ENCODE results near the gene SYNDIG1. TPM values are rescaled to one million over a fixed set of nuclear protein-coding genes. Genes with fewer than 3 reads are reported as not detected.

Gene SYNDIG1
- total RNA-seq, 1 experiment from 2014 or later = 5.4 TPM

DNA sequence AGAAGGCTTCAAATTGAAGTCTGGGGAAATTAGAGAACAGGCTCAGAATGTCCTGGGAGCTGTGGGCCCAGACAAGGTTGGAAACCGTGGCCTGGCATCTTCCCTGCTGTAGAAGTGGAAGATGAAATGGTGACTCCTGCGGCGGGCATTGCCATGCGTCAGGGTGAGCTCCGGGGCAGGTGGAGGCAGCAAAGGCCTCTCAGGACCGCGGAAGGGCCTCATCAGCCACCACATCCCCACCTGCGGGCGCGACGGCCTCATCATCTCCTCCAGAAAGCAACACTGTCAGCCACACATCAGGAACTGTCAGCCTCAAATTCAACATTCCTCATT, 161.7 kb downstream of the SYNDIG1 start:
- no peak for DNase-seq
- no peaks in the 10 kb centered on the region for H3K9me3 ChIP-seq (ENCODE audit: control insufficient read depth, low read depth, low read length)
- H2BK15ac ChIP-seq (ENCODE audit: low read depth, low read length) = no peak overlapping the region
- no peaks in the 10 kb centered on the region for H3K27me3 ChIP-seq (ENCODE audit: insufficient read depth, low read length)
- peaks cover 38 to 40% of the 10 kb centered on the region in 2 experiments for H3K4me1 Mint-ChIP-seq
- no peaks in the 10 kb centered on the region for H3K27me3 Mint-ChIP-seq (ENCODE audit: low read depth)
- H3K79me2 ChIP-seq (ENCODE audit: insufficient read depth, low read length) = no peaks in the 10 kb centered on the region
- H3K4me3 Mint-ChIP-seq = no peak overlapping the region
- no peak overlapping the region for H3K18ac ChIP-seq (ENCODE audit: insufficient read length, low read depth, low read length)
- no peak overlapping the region for H2BK12ac ChIP-seq (ENCODE audit: insufficient read length, low read depth, low read length)
- H3K23me2 ChIP-seq (ENCODE audit: insufficient read length, low read depth, low read length, poor library complexity, severe bottlenecking) = no peaks in the 10 kb centered on the region
- H3K4me1 ChIP-seq (ENCODE audit: insufficient read depth, low read length) = peaks cover 12% of the 10 kb centered on the region; the same call in 1 of the 2 replicates
- H4K8ac ChIP-seq (replicated peaks; ENCODE audit: insufficient read length, low read depth, low read length) = no peak overlapping the region
- no peak overlapping the region for H2BK5ac ChIP-seq (ENCODE audit: insufficient read length, low read length)
- no peak overlapping the region for H3T11ph ChIP-seq (ENCODE audit: low read length)
- H3K56ac ChIP-seq (ENCODE audit: insufficient read length, low read depth, low read length) = no peak overlapping the region
- H2BK20ac ChIP-seq (ENCODE audit: low read depth, low read length, poor library complexity, severe bottlenecking) = no peak overlapping the region
- no CpG with 5 or more reads among the region's 11 CpGs for WGBS (ENCODE audit: extremely low coverage, insufficient read length, low lambda C conversion rate)
- no peaks in the 10 kb centered on the region for H3K79me1 ChIP-seq (ENCODE audit: insufficient read depth, low read depth, low read length, poor library complexity, severe bottlenecking)
- H3K9me3 Mint-ChIP-seq = peaks cover 8 to 10% of the 10 kb centered on the region in 2 experiments
- H3K14ac ChIP-seq (ENCODE audit: insufficient read depth, low read length) = peak overlapping the region; percentile 29; the same call in 1 of the 2 replicates
- no peak overlapping the region for H3K27ac Mint-ChIP-seq
- H3K4me2 ChIP-seq (ENCODE audit: insufficient read depth, insufficient read length, low read length) = no peak overlapping the region
- H4K20me1 ChIP-seq (ENCODE audit: control insufficient read depth, insufficient read depth, insufficient read length) = no peaks in the 10 kb centered on the region
- H3K4ac ChIP-seq (ENCODE audit: low read depth, low read length) = no peak overlapping the region
- peaks cover 7 to 8% (median 8%) of the 10 kb centered on the region in 3 experiments; a peak in 6 of 7 replicates for H3K36me3 Mint-ChIP-seq (ENCODE audit: insufficient read depth in 1 of 3, low read depth in 3 of 3)
- H2AK5ac ChIP-seq (ENCODE audit: insufficient read length, low read length) = no peak overlapping the region
- TF ChIP-seq, protein P1, sequence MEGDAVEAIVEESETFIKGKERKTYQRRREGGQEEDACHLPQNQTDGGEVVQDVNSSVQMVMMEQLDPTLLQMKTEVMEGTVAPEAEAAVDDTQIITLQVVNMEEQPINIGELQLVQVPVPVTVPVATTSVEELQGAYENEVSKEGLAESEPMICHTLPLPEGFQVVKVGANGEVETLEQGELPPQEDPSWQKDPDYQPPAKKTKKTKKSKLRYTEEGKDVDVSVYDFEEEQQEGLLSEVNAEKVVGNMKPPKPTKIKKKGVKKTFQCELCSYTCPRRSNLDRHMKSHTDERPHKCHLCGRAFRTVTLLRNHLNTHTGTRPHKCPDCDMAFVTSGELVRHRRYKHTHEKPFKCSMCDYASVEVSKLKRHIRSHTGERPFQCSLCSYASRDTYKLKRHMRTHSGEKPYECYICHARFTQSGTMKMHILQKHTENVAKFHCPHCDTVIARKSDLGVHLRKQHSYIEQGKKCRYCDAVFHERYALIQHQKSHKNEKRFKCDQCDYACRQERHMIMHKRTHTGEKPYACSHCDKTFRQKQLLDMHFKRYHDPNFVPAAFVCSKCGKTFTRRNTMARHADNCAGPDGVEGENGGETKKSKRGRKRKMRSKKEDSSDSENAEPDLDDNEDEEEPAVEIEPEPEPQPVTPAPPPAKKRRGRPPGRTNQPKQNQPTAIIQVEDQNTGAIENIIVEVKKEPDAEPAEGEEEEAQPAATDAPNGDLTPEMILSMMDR (conservative IDR thresholded peaks at IDR 0.05) = no peak
- no peak overlapping the region for H2BK120ac ChIP-seq (ENCODE audit: low read depth, low read length, poor library complexity, severe bottlenecking)
- no peak overlapping the region for H2AFZ ChIP-seq (ENCODE audit: low read length)
- H3K9ac ChIP-seq (ENCODE audit: extremely low read depth, insufficient read length, low read length) = no peak overlapping the region
- no peak overlapping the region for H4K5ac ChIP-seq (ENCODE audit: insufficient read length, low read depth, low read length)
- H3K23ac ChIP-seq (ENCODE audit: insufficient read length, low read depth, low read length) = no peak overlapping the region
- no peak overlapping the region for H3K27ac ChIP-seq (ENCODE audit: insufficient read length, low read depth, low read length)
- H4K91ac ChIP-seq (ENCODE audit: insufficient read length, low read depth, low read length) = no peak overlapping the region
